Measurements from ENCODE around the gene NMS.

NMS gene

DNA sequence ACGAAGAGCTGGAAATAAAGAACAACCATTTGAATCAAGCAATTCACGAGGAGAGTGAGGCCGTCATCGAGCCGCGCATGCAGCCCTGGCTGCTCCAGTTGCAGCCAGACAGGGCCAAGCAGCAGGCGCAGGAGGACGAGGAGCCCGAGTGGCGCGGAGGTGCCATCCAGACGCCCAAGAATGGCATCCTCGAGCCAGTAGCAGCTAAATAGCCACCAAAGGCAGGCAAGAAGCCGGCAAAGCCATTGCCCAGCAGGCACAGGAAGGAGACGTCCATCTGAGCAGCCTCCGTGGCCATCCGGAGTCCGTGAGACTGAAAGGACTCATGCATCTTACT, 43.9 kb upstream of the NMS start:
- H3K4me3 ChIP-seq (ENCODE audit: low read depth, low read length): no peak overlapping the region
- TF ChIP-seq CTCF (IDR thresholded peaks at IDR 0.05; ENCODE audit: low read depth, low read length): no peak

DNA sequence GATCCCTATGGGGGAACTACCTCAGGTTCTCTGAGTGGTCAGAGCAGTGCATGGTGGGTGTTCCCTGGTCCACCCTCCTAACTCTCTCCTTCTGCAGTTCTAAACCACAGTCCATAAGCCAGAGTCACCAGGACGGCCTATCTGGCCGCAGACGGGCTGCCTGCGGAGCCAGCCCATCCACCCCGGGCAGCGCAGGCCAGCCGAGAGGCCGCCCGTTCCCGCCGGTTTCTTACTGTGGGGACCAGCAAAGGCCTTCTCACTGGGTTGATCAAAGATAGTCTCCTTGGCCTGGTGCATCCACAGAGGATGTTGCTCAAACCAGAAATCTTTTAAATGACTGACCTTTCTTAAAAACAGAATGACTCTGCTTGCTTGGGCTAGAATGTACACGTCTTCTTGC, 43.2 kb upstream of the NMS start:
- TF ChIP-seq CTCF (IDR thresholded peaks at IDR 0.05; ENCODE audit: low read depth, low read length): no peak
- no peak overlapping the region for H3K4me3 ChIP-seq (ENCODE audit: low read depth, low read length)

DNA sequence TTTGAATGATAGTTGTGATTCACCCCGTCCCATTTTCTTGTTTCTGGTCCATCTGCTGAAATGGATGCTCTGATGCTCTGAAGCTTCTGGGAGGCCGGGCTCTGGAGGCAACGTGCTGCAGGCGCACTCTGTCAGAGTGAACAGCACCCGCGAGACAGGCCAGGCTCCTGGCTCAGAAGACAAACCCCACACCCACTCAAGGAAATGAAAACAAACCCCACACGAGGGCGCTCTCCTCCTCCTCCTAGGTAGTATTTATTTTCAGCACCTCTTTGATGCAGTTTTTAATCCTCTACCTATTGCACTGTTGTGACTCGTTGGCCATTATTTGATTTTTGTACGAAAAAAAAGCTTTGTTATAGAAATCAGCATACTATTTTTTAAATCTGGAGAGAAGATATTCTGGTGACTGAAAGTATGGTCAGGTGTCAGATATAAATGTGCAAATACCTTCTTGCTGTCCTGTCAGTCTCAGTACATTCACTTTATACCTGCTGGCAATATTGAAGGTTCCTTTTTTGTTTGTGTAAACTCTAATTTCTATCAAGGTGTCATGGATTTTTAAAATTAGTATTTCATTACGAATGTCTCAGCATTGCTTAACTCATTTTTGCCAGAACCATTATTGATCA, 42.5 kb upstream of the NMS start:
- no peak overlapping the region for H3K4me3 ChIP-seq (ENCODE audit: low read depth, low read length)
- peak; percentile 18; the same call in 1 of the 2 replicates for TF ChIP-seq CTCF (IDR thresholded peaks at IDR 0.05; ENCODE audit: low read depth, low read length)

- TF ChIP-seq CTCF (IDR thresholded peaks at IDR 0.05; ENCODE audit: low read depth, low read length): no peak
- H3K4me3 ChIP-seq (ENCODE audit: low read depth, low read length): no peak overlapping the region
Measured at GRCh38 chr2:100429726-100430125, 40.6 kb upstream of the NMS start.

DNA sequence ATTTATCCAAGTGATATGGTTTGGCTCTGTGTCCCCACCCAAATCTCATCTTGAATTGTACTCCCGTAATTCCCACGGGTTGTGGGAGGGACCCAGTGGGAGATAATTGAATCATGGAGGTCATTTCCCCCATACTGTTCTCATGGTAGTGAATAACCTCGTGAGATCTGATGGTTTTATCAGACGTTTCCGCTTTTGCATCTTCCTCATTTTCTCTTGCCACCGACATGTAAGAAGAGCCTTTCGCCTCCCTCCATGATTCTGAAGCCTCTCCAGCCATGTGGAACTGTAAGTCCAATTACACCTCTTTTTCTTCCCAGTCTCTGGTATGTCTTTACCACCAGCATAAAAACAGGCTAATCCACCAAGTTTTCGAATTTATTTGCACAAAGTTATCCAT, 32.5 kb upstream of the NMS start:
- TF ChIP-seq CTCF (IDR thresholded peaks at IDR 0.05; ENCODE audit: low read depth, low read length): no peak
- H3K4me3 ChIP-seq (ENCODE audit: low read depth, low read length): no peak overlapping the region

- no peak overlapping the region for H3K4me3 ChIP-seq (ENCODE audit: low read depth, low read length)
- TF ChIP-seq CTCF (IDR thresholded peaks at IDR 0.05; ENCODE audit: low read depth, low read length): no peak
Measured at GRCh38 chr2:100446696-100447095, 23.6 kb upstream of the NMS start.

DNA sequence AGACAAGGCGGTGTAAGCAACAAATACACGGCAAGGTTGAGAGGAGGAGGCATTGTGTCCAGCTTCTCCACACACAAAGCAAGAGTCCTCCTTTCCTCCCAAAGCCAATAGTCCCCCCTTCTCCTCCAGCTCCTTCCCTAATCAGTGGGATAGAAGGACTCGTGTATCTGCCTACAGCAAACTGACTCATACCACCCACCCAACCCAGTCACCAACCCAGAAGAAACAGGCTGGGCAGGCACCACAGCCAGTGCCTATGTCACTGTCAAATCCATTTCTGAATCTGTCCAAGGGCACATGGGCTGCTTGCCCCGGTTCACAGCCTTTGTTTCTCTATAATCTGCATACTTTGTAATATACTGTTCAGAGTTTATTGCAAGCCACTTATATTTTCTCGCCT, 19.2 kb upstream of the NMS start:
- no peak overlapping the region for H3K4me3 ChIP-seq (ENCODE audit: low read depth, low read length)
- no peak for TF ChIP-seq CTCF (IDR thresholded peaks at IDR 0.05; ENCODE audit: low read depth, low read length)

Data from WI38 (cell line).